GM21423 (cell line): ENCODE results near the gene LILRA6.
"Not testable (repeated sequence)": the region's sequence is repeated elsewhere in the genome, so short reads cannot be mapped to it uniquely, and the experiment has no call there.

Source experiments
- ATAC-seq: cut with Tn5 transposase; IDR thresholded peaks from one replicate; pipeline ENCODE4 v1.9.1; 2021; ENCODE audit warnings: mild to moderate bottlenecking, moderate library complexity; ENCODE audit not compliant: unreplicated experiment

The LILRA6 gene

GRCh38 chr19:54266133-54266532 is 23.5 kb upstream of the LILRA6 start:
- ATAC-seq = no peak

GRCh38 chr19:54262470-54262869 is 19.9 kb upstream of the LILRA6 start:
- no peak for ATAC-seq

GRCh38 chr19:54262066-54262465 is 19.5 kb upstream of the LILRA6 start:
- no peak for ATAC-seq

- ATAC-seq = no peak
Observed at GRCh38 chr19:54257116-54257480, 14.5 kb upstream of the LILRA6 start, which contains the start of gene LILRB5. Gene LILRB5 (minus strand): TSS chr19:54257273. CDS start chr19:54257193, 80 bp downstream.

GRCh38 chr19:54256250-54257115 is 13.9 kb upstream of the LILRA6 start:
- ATAC-seq = no peak

GRCh38 chr19:54255105-54255775 is 12.7 kb upstream of the LILRA6 start:
- no peak for ATAC-seq

- ATAC-seq = no peak
Observed at GRCh38 chr19:54254195-54254906, 11.8 kb upstream of the LILRA6 start.

- ATAC-seq = no peak
Observed at GRCh38 chr19:54253331-54254194, 11.0 kb upstream of the LILRA6 start.

GRCh38 chr19:54252845-54253244 is 10.3 kb upstream of the LILRA6 start:
- no peak for ATAC-seq

GRCh38 chr19:54252243-54252642 is 9.7 kb upstream of the LILRA6 start:
- no peak for ATAC-seq

GRCh38 chr19:54248016-54248601 is 5.5 kb upstream of the LILRA6 start:
- no peak for ATAC-seq

GRCh38 chr19:54247106-54247930 is 4.7 kb upstream of the LILRA6 start:
- no peak for ATAC-seq

GRCh38 chr19:54245936-54246335 is 3.3 kb upstream of the LILRA6 start:
- no peak for ATAC-seq

- ATAC-seq = not testable (repeated sequence)
Observed at GRCh38 chr19:54243809-54244208, 1.2 kb upstream of the LILRA6 start.

- not testable (repeated sequence) for ATAC-seq
Observed at GRCh38 chr19:54242234-54242633, 356 bp downstream of the LILRA6 start.

GRCh38 chr19:54240372-54241336 is 1.9 kb downstream of the LILRA6 start:
- not testable (repeated sequence) for ATAC-seq

- not testable (repeated sequence) for ATAC-seq
Observed at GRCh38 chr19:54239491-54240371, 2.9 kb downstream of the LILRA6 start.
